K562 (cell line): ENCODE data around the gene TFEB. TPM values are rescaled to one million over a fixed set of nuclear protein-coding genes. Genes with fewer than 3 reads are reported as not detected.

Experiments used
- ATAC-seq: fragments of 200-7000 bp; cut with Tn5 transposase; 3 replicates; pipeline ENCODE4 v1.9.1; 2020; ENCODE audit warnings: moderate library complexity
- BruUV-seq: library from RNA; stranded (reverse); fragments of 400-500 nt; replicated peaks from 2 replicates; lab custom pipeline; 2021; lab: Mats Ljungman, UMichigan
- CTCF ChIA-PET: fragments of 300-600 bp; formaldehyde crosslinking; extraction: SDS; loops from one replicate; lab custom pipeline; 2021; ENCODE audit warnings: low intra/inter-chr PET ratio; lab: Yijun Ruan, JAX
- POLR2A ChIA-PET: fragments of 300-600, 350-650 bp; sonication (Branson Sonifier 250); formaldehyde crosslinking; extraction: SDS; loops from one replicate; lab custom pipeline; 2021; ENCODE audit warnings: antibody characterized with exemption, inconsistent platforms; lab: Yijun Ruan, JAX
- DNase-seq, 4 experiments: peaks; one replicate each; pipeline versions ENCODE4 v3.0.0 to v3.0.0-alpha.2; 2011 to 2018; ENCODE audit warnings: low spot score in 3 of 4, mixed read lengths in 3 of 4; ENCODE audit errors: extremely low read depth in 1 of 4
- FAIRE-seq: peaks from 2 replicates; lab custom pipeline; 2011; peaks lifted over from hg19 to GRCh38; lab: Jason Lieb, UNC
- H2AFZ ChIP-seq: 2 replicates; pipeline ENCODE4 v1.6.0; 2011; ENCODE audit warnings: low read depth, low read length, control low read depth, inconsistent platforms
- H3K27ac ChIP-seq: fragments of 200-600 bp; 3 replicates; pipeline ENCODE4 v1.8.0; 2011; ENCODE audit warnings: low read depth, mild to moderate bottlenecking, control low read depth, inconsistent platforms, low read length, moderate library complexity, mixed read lengths; ENCODE audit errors: extremely low read depth
- H3K27me3 ChIP-seq, 2 experiments: fragments of 300-600 bp in 1 of 2; 2 replicates in 1 of 2; 3 replicates in 1 of 2; pipeline versions ENCODE4 v1.6.0 to v1.8.0; 2011; ENCODE audit warnings: inconsistent platforms in 2 of 2, low read length in 2 of 2, mild to moderate bottlenecking in 1 of 2, mixed read lengths in 1 of 2, moderate library complexity in 1 of 2; ENCODE audit not compliant: control insufficient read depth in 2 of 2, insufficient read depth in 2 of 2
- H3K36me3 ChIP-seq: fragments of 300-600 bp; 3 replicates; pipeline ENCODE4 v1.8.0; 2011; ENCODE audit warnings: mild to moderate bottlenecking, low read length, inconsistent platforms; ENCODE audit not compliant: control insufficient read depth, insufficient read depth
- H3K4me1 ChIP-seq, 2 experiments: fragments of 200-600 bp in 1 of 2; replicated peaks in 1 of 2; 2 replicates in 1 of 2; 3 replicates in 1 of 2; pipeline versions ENCODE4 v1.5.1 to v1.8.0; 2011; ENCODE audit warnings: inconsistent platforms in 2 of 2, low read length in 2 of 2, mild to moderate bottlenecking in 1 of 2, mixed read lengths in 1 of 2, moderate library complexity in 1 of 2; ENCODE audit not compliant: control insufficient read depth in 2 of 2, insufficient read depth in 2 of 2
- H3K4me2 ChIP-seq: 2 replicates; pipeline ENCODE4 v1.6.1; 2011; ENCODE audit warnings: low read length, control low read depth, inconsistent platforms, mixed read lengths; ENCODE audit not compliant: insufficient read depth
- H3K4me3 ChIP-seq: fragments of 200-600 bp; sonication (generic), shearing (Covaris generic); 2 replicates; pipeline ENCODE4 v1.5.1; 2016; ENCODE audit warnings: control low read depth, inconsistent platforms
- H3K79me2 ChIP-seq: fragments of 200-600 bp; 3 replicates; pipeline ENCODE4 v1.8.0; 2011; ENCODE audit warnings: low read length, inconsistent platforms; ENCODE audit not compliant: control insufficient read depth, insufficient read depth
- H3K9ac ChIP-seq, 2 experiments: 2 replicates each; pipeline versions ENCODE4 v1.6.0 to v1.6.1; 2011; ENCODE audit warnings: low read depth in 2 of 2, low read length in 2 of 2, control low read depth in 1 of 2, inconsistent platforms in 1 of 2, mild to moderate bottlenecking in 1 of 2, mixed read lengths in 1 of 2; ENCODE audit not compliant: insufficient read depth in 1 of 2
- H3K9me1 ChIP-seq: one replicate; pipeline ENCODE4 v1.6.0; 2011; ENCODE audit warnings: inconsistent platforms, mild to moderate bottlenecking, low read length, moderate library complexity; ENCODE audit not compliant: control insufficient read depth, insufficient read depth
- H3K9me3 ChIP-seq: replicated peaks from 2 replicates; pipeline ENCODE4 v1.5.1; 2011; ENCODE audit warnings: low read depth, low read length, inconsistent platforms; ENCODE audit not compliant: control insufficient read depth, insufficient read depth
- H4K20me1 ChIP-seq: replicated peaks from 2 replicates; pipeline ENCODE4 v1.6.1; 2011; ENCODE audit warnings: low read length, inconsistent platforms, mixed read lengths; ENCODE audit not compliant: control insufficient read depth, insufficient read depth
- DDX20 ChIP-seq: fragments of 450-650 bp; IDR thresholded peaks from 2 replicates; pipeline ENCODE4 v1.6.1; 2016; ENCODE audit warnings: missing genetic modification characterization, low read depth, mild to moderate bottlenecking, missing compliant biosample characterization, moderate library complexity
- FOSL1 ChIP-seq: fragments of 200-800 bp; sonication (Bioruptor generic); conservative IDR thresholded peaks from 2 replicates; pipeline ENCODE4 v1.6.1; 2016; ENCODE audit warnings: missing genetic modification characterization, missing compliant biosample characterization
- NCOR1 ChIP-seq: fragments of 450-650 bp; IDR thresholded peaks from 2 replicates; pipeline ENCODE4 v1.6.1; 2016; ENCODE audit warnings: mild to moderate bottlenecking, moderate library complexity
- PHTF2 ChIP-seq: fragments of 250-450 bp; sonication (Bioruptor Pico); IDR thresholded peaks from 2 replicates; pipeline ENCODE4 v1.5.0; 2021; ENCODE audit warnings: mild to moderate bottlenecking
- SMC3 ChIP-seq: conservative IDR thresholded peaks from 2 replicates; pipeline ENCODE4 v1.6.1; 2011; ENCODE audit warnings: low read depth, low read length, improper control_type of control experiment; ENCODE audit not compliant: insufficient read depth
- SRSF3 ChIP-seq: fragments of 200-400 bp; formaldehyde crosslinking; IDR thresholded peaks from 2 replicates; pipeline ENCODE4 v1.6.1; 2016; ENCODE audit warnings: mild to moderate bottlenecking, low read length, moderate library complexity; ENCODE audit not compliant: insufficient read depth
- TBL1XR1 ChIP-seq, 2 experiments: IDR thresholded peaks; 2 replicates each; pipeline ENCODE4 v1.6.1; 2012; ENCODE audit warnings: improper control_type of control experiment in 2 of 2, low read length in 2 of 2, mild to moderate bottlenecking in 1 of 2
- U2AF1 ChIP-seq: fragments of 200-400 bp; formaldehyde crosslinking; optimal IDR thresholded peaks from 2 replicates; pipeline ENCODE3; 2017; ENCODE audit warnings: mild to moderate bottlenecking, low read depth, low read length, moderate library complexity
- XRCC5 ChIP-seq: fragments of 200-400 bp; formaldehyde crosslinking; IDR thresholded peaks from 2 replicates; pipeline ENCODE4 v1.6.1; 2017; ENCODE audit warnings: low read depth, mild to moderate bottlenecking, low read length
- ZNF134 ChIP-seq: fragments of 250-450 bp; sonication (Bioruptor Pico); conservative IDR thresholded peaks from 2 replicates; pipeline ENCODE4 v1.4.0; 2020
- ZNF217 ChIP-seq: sonication (generic); formaldehyde crosslinking; IDR thresholded peaks from 2 replicates; pipeline ENCODE4 v1.8.0; 2022; ENCODE audit warnings: mild to moderate bottlenecking, missing genetic modification reagents
- ZNF263 ChIP-seq: sonication (generic); formaldehyde crosslinking; IDR thresholded peaks from 2 replicates; pipeline ENCODE4 v1.8.0; 2022; ENCODE audit warnings: mild to moderate bottlenecking, missing genetic modification reagents, borderline replicate concordance
- WGBS: fragments of 100-300 bp; shearing (Covaris generic); methylation state at CpG from one replicate; pipeline ENCODE4 v1.1.6; 2016; ENCODE audit warnings: low coverage, mixed read lengths; ENCODE audit not compliant: insufficient coverage; ENCODE audit errors: missing lambda C conversion rate; 5-methylcytosine and 5-hydroxymethylcytosine counted together
- in situ Hi-C: fragments of 300-500 bp; cut with MboI; formaldehyde crosslinking; loops from 4 replicates; pipeline ENCODE4 v1.15.0; 2018; ENCODE audit warnings: inconsistent platforms, mixed read lengths
- intact Hi-C: fragments of 100-400 bp; cut with micrococcal nuclease; formaldehyde crosslinking; loops from 2 replicates; pipeline ENCODE4 v1.14.2; 2022
- polyA plus RNA-seq, 8 experiments: library from polyadenylated mRNA; depleted of rRNA in 4 of 8; stranded (reverse) in 5 of 8; unstranded in 3 of 8; fragments of >200 nt; fragmentation: Nextera tagmentation in 2 of 8; fragmentation: Illumina TruSeq in 1 of 8; extraction: Ambion mirVana in 2 of 8; extraction: Trizol in 1 of 8; gene quantifications; 2 replicates each; pipeline versions ENCODE4 v1.2.1 to v1.2.3, GENCODE V29; 2011 to 2014; ENCODE audit warnings: inconsistent platforms in 1 of 8, missing spikeins in 1 of 8
- total RNA-seq, 7 experiments: library from RNA; depleted of rRNA in 6 of 7; stranded (reverse); fragments of >200 nt in 6 of 7; fragmentation: Illumina TruSeq in 2 of 7; extraction: Trizol in 2 of 7; gene quantifications; 2 replicates each; pipeline versions ENCODE4 v1.2.1 to v1.2.3, GENCODE V29; 2011 to 2021; ENCODE audit warnings: low replicate concordance in 1 of 7
- TF ChIP-seq, protein P1 (sequence below), 2 experiments: fragments of 200-800 bp in 1 of 2; sonication (Bioruptor generic) in 1 of 2; sonication (generic) in 1 of 2; formaldehyde crosslinking in 1 of 2; IDR thresholded peaks in 1 of 2; conservative IDR thresholded peaks in 1 of 2; 2 replicates each; pipeline versions ENCODE4 v1.5.0 to v1.6.1; 2016 to 2020; ENCODE audit warnings: missing compliant biosample characterization in 1 of 2, missing genetic modification characterization in 1 of 2, missing genetic modification reagents in 1 of 2
- TF ChIP-seq, protein P2 (sequence below): sonication (generic); formaldehyde crosslinking; IDR thresholded peaks from 2 replicates; pipeline ENCODE4 v1.8.0; 2022; ENCODE audit warnings: mild to moderate bottlenecking, missing genetic modification reagents

Gene TFEB
- total and polyA plus RNA-seq, 9 of the 15 experiments (the other 6 are each of a cell fraction or from before 2014, with no cell fraction given): 0.04 to 4.7 (median 2.0) TPM

DNA sequence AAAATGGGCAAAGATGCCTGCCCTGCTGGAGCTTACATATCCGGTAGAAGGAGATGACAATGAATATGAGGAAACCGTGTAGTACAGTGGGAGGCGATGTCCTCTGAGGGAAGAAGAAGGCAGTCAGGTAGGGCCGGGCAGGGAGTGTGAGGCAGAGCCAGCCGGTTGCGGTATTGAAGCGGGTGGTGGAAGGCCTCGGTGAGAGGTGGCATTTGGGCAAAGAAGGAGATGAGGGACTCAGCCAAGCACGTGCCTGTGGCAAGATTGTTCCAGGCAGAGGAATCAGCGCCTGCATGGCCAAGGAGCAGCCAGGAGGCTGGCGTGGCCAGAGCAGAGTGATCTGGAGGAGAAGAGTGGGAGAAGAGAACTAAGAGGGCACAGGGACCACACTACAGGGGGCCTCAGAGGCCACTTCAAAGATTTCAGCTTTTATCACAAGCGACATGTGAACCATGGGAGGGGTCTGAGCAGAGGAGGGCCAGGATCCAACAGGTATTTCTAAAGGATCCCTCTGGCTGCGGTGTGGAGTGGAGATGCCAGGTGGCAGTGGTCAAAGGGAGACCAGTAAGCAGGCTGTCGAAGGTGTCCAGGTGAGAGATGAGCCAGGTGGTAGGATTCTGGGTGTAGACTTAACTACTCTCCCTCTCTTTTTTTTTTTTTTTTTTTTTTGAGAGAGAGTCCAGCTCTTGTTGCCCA lies 83.3 kb downstream of the TFEB start:
- POLR2A ChIA-PET: interaction anchor here (0.7 kb wide), 1 partner anchor 26 kb away, joined by 3 read pairs; no protein-coding TSS in a partner anchor
- CTCF ChIA-PET: no interaction called here
- H4K20me1 ChIP-seq: peaks cover 14% of the 10 kb centered on the region; the same call in 1 of the 2 replicates
- no peak overlapping the region for H3K4me3 ChIP-seq
- ATAC-seq (no peak), FAIRE-seq (no peak), DNase-seq (no peak)
- in situ Hi-C loops (no loop called here), intact Hi-C loops (no loop called here)
- H3K27ac ChIP-seq: no peak overlapping the region
- H3K4me2 ChIP-seq: no peak overlapping the region
- H3K9me1 ChIP-seq: no peaks in the 10 kb centered on the region
- H2AFZ ChIP-seq: no peak overlapping the region
- H3K9ac ChIP-seq: peak overlapping the region in 1 of 2 experiments; percentile 11; a peak in 1 of 4 replicates
- TF ChIP-seq, protein P1, sequence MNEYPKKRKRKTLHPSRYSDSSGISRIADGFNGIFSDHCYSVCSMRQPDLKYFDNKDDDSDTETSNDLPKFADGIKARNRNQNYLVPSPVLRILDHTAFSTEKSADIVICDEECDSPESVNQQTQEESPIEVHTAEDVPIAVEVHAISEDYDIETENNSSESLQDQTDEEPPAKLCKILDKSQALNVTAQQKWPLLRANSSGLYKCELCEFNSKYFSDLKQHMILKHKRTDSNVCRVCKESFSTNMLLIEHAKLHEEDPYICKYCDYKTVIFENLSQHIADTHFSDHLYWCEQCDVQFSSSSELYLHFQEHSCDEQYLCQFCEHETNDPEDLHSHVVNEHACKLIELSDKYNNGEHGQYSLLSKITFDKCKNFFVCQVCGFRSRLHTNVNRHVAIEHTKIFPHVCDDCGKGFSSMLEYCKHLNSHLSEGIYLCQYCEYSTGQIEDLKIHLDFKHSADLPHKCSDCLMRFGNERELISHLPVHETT (CRISPR knock-in tag; conservative IDR thresholded peaks at IDR 0.05 in 1 of 2, IDR thresholded peaks at IDR 0.05 in 1 of 2): no peak
- no peak for TF ChIP-seq SMC3
- no peak for TF ChIP-seq TBL1XR1 (IDR thresholded peaks at IDR 0.05; ENCODE audit: low read length in 2 of 2)
- TF ChIP-seq NCOR1: no peak
- TF ChIP-seq U2AF1: no peak
- TF ChIP-seq XRCC5: no peak
- no peak for TF ChIP-seq SRSF3
- TF ChIP-seq DDX20: no peak
- no peak for TF ChIP-seq FOSL1 (tag)
- TF ChIP-seq, protein P2, sequence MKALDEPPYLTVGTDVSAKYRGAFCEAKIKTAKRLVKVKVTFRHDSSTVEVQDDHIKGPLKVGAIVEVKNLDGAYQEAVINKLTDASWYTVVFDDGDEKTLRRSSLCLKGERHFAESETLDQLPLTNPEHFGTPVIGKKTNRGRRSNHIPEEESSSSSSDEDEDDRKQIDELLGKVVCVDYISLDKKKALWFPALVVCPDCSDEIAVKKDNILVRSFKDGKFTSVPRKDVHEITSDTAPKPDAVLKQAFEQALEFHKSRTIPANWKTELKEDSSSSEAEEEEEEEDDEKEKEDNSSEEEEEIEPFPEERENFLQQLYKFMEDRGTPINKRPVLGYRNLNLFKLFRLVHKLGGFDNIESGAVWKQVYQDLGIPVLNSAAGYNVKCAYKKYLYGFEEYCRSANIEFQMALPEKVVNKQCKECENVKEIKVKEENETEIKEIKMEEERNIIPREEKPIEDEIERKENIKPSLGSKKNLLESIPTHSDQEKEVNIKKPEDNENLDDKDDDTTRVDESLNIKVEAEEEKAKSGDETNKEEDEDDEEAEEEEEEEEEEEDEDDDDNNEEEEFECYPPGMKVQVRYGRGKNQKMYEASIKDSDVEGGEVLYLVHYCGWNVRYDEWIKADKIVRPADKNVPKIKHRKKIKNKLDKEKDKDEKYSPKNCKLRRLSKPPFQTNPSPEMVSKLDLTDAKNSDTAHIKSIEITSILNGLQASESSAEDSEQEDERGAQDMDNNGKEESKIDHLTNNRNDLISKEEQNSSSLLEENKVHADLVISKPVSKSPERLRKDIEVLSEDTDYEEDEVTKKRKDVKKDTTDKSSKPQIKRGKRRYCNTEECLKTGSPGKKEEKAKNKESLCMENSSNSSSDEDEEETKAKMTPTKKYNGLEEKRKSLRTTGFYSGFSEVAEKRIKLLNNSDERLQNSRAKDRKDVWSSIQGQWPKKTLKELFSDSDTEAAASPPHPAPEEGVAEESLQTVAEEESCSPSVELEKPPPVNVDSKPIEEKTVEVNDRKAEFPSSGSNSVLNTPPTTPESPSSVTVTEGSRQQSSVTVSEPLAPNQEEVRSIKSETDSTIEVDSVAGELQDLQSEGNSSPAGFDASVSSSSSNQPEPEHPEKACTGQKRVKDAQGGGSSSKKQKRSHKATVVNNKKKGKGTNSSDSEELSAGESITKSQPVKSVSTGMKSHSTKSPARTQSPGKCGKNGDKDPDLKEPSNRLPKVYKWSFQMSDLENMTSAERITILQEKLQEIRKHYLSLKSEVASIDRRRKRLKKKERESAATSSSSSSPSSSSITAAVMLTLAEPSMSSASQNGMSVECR (CRISPR knock-in tag): no peak
- no peak for TF ChIP-seq ZNF217
- TF ChIP-seq ZNF263 (CRISPR knock-in tag): no peak
- TF ChIP-seq PHTF2 (CRISPR knock-in tag): no peak
- TF ChIP-seq ZNF134: no peak
- 2% methylated on average over 14 of the region's 14 CpGs for WGBS
- no peaks in the 10 kb centered on the region for H3K36me3 ChIP-seq
- no peaks in the 10 kb centered on the region for H3K9me3 ChIP-seq
- H3K79me2 ChIP-seq: no peaks in the 10 kb centered on the region
- BruUV-seq: no TSS peak
- H3K4me1 ChIP-seq: peaks cover 0 to 10% of the 10 kb centered on the region in 2 experiments; a peak in 1 of 5 replicates
- peaks cover 48 to 66% of the 10 kb centered on the region in 2 experiments; a peak in 4 of 5 replicates for H3K27me3 ChIP-seq
